BE2C (cell line): Measurements from ENCODE around the gene SCO2.

Source experiments
- DNase-seq: peaks from one replicate; pipeline ENCODE4 v3.0.0-alpha.2; 2020
- H3K27me3 ChIP-seq: fragments of 250-450 bp; sonication (Bioruptor Pico); 2 replicates; pipeline ENCODE4 v1.5.1; 2020; ENCODE audit warnings: mild to moderate bottlenecking
- H3K36me3 ChIP-seq: fragments of 250-450 bp; sonication (Bioruptor Pico); 2 replicates; pipeline ENCODE4 v1.5.1; 2020; ENCODE audit warnings: mild to moderate bottlenecking
- H3K4me1 ChIP-seq: fragments of 250-450 bp; sonication (Bioruptor Pico); 2 replicates; pipeline ENCODE4 v1.5.1; 2020
- H3K4me3 ChIP-seq: 2 replicates; pipeline ENCODE4 v1.5.1; 2011; ENCODE audit warnings: low read depth, low read length
- H3K9me3 ChIP-seq: fragments of 250-450 bp; sonication (Bioruptor Pico); 2 replicates; pipeline ENCODE4 v1.5.1; 2020
- TF ChIP-seq, protein P1 (sequence below): IDR thresholded peaks from 2 replicates; pipeline ENCODE4 v1.5.1; 2012; ENCODE audit warnings: mild to moderate bottlenecking, low read depth, low read length

SCO2 gene

DNA sequence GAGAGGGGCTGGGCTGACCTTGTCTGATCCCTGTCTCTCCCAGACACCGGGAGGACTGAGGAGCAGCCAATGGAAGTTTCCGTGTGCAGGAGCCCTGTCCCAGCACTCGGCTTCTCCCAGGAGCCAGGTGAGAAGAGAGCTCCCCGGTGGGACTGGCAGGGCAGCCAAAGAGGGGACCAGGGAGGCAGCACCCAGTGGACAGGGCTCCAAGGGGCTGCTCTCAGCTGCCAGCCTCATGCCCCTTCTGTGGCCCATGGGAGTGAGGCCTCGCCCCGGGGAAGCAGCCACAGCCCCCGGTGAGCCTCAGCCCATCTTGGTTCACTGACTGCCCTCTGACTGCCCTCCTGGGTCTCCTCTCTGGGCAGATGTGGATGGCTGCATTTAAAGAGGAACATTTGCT is 6.8 kb downstream of the SCO2 start:
- TF ChIP-seq, protein P1, sequence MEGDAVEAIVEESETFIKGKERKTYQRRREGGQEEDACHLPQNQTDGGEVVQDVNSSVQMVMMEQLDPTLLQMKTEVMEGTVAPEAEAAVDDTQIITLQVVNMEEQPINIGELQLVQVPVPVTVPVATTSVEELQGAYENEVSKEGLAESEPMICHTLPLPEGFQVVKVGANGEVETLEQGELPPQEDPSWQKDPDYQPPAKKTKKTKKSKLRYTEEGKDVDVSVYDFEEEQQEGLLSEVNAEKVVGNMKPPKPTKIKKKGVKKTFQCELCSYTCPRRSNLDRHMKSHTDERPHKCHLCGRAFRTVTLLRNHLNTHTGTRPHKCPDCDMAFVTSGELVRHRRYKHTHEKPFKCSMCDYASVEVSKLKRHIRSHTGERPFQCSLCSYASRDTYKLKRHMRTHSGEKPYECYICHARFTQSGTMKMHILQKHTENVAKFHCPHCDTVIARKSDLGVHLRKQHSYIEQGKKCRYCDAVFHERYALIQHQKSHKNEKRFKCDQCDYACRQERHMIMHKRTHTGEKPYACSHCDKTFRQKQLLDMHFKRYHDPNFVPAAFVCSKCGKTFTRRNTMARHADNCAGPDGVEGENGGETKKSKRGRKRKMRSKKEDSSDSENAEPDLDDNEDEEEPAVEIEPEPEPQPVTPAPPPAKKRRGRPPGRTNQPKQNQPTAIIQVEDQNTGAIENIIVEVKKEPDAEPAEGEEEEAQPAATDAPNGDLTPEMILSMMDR, result no peak
- H3K27me3 ChIP-seq, result no peaks in the 10 kb centered on the region
- DNase-seq, result no peak
- H3K4me1 ChIP-seq, result peaks cover 2% of the 10 kb centered on the region; the same call in 1 of the 2 replicates
- H3K9me3 ChIP-seq, result no peaks in the 10 kb centered on the region
- peaks cover 64% of the 10 kb centered on the region for H3K36me3 ChIP-seq
- H3K4me3 ChIP-seq, result no peak overlapping the region

DNA sequence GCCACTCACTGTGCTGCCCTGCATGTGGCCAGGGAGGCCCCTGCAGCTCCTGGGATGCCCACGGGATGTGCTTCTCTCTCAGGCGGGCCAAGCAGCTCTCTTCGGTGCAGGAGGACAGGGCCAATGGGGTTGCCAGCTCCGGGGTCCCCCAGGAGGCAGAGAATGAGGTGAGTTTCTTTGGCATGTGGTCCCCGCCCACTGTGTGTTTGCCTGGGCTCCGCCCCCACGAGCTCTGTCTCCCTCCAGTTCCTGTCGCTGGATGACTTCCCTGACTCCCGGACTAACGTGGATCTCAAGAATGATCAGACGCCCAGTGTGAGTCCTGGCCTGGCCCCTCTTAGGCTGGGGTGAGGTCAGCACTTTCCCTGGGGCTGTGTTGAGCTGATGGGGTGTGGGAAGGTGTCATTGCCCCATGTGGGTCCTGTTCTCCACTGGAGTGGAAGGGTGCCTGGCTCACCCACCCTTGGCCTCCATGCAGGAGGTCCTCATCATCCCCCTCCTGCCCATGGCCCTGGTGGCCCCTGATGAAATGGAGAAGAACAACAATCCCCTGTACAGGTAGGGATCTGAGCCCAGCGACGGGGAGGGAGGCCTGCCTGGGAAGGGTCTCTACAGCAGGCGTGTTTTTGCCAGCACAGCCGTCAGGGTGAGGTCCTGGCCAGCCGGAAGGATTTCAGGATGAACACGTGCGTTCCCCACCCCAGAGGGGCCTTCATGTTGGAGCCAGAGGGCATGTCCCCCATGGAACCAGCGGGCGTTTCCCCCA is 7.7 kb downstream of the SCO2 start:
- DNase-seq, result no peak

DNA sequence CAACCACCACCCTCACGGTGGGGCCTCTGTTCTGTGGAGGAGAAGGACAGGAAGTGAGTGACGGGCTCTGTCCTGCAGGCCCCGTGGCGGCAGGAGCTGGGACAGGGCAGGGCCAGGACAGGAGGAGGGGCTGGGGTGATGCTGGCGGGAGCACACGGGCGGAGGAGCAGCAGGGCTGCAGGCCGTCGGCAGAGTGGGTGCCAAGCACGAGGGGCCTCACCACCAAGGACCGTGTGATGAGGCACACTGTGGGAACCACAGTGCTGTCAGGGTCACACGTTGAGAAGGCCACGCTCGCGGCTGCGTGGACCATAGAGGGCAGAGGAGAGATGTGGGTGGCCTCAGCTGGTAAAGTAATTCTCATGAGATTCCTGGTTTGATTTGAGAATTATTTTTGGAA is 8.5 kb downstream of the SCO2 start:
- no peaks in the 10 kb centered on the region for H3K4me1 ChIP-seq
- H3K9me3 ChIP-seq, result no peaks in the 10 kb centered on the region
- no peak for DNase-seq
- no peak overlapping the region for H3K4me3 ChIP-seq
- TF ChIP-seq, protein P1, result no peak
- H3K36me3 ChIP-seq, result peaks cover 57% of the 10 kb centered on the region
- H3K27me3 ChIP-seq, result no peaks in the 10 kb centered on the region

More for the DNA sequence above, 7.7 kb downstream of the SCO2 start:
- TF ChIP-seq, protein P1, result no peak
- H3K36me3 ChIP-seq, result peaks cover 57% of the 10 kb centered on the region
- no peak overlapping the region for H3K4me3 ChIP-seq
- no peaks in the 10 kb centered on the region for H3K27me3 ChIP-seq
- no peaks in the 10 kb centered on the region for H3K4me1 ChIP-seq
- no peaks in the 10 kb centered on the region for H3K9me3 ChIP-seq

DNA sequence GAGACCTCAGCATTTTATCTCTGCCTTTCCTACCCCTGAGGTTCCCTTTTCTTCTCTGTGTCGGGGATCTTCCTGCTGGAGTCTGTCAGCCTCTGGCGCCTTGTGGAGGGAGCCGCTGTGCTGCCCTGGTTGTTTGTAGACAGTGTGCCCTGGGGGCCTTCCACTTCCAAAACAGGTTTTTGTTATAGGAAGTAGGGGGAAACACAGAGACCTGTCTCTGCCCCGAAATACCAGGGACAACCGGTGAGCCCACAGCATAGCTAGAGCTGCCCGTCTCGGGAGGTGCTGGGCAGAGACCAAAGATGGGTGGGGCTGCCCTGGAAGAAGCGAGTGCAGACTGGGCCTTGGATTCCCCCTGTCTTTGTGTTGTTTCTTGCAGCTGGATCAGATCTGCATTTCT is 9.3 kb downstream of the SCO2 start:
- Histone ChIP-seq H3K4me1 (no peaks in the 10 kb centered on the region), H3K4me3 (no peak overlapping the region), H3K27me3 (no peaks in the 10 kb centered on the region), H3K36me3 (peaks cover 54% of the 10 kb centered on the region), H3K9me3 (no peaks in the 10 kb centered on the region)
- no peak for DNase-seq
- TF ChIP-seq, protein P1, result no peak

DNA sequence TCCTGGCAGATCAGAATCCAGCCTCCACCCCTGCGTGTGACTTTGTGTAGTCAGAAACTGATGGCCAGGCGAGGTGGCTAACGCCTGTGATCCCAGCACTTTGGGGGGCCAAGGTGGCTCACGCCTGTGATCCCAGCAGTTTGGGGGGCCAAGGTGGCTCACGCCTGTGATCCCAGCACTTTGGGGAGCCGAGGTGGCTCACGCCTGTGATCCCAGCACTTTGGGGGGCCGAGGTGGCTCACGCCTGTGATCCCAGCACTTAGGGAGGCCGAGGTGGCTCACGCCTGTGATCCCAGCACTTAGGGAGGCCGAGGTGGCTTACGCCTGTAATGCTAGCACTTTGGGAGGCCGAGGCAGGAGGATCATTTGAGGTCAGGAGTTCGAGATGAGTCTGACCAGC is 12.2 kb downstream of the SCO2 start:
- Histone ChIP-seq H3K27me3 (no peaks in the 10 kb centered on the region), H3K4me1 (no peaks in the 10 kb centered on the region), H3K9me3 (no peaks in the 10 kb centered on the region), H3K4me3 (no peak overlapping the region), H3K36me3 (peaks cover 34% of the 10 kb centered on the region)
- TF ChIP-seq, protein P1, result no peak
- no peak for DNase-seq

DNA sequence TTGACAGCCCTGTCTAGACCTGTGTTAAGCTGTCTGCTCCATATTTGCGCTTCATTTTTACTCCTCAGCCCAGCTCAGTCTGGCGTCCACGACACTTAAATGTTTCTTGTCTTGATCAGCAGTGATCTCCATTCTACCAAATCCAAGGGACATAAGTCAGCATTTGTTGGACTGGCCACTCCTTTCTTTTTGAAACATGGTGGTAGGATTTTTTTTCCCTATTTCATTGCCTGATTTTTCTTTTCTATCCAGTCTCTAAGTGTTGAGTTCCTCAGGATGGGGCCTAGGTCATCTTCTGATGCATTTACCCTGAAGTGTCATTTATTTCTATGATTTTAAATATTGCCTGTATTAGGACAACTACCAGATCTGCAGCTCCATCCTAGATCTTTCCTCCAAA is 16.5 kb downstream of the SCO2 start:
- TF ChIP-seq, protein P1, result no peak
- peaks cover 36% of the 10 kb centered on the region for H3K36me3 ChIP-seq
- peak overlapping the region; percentile 94 for H3K4me3 ChIP-seq
- H3K9me3 ChIP-seq, result no peaks in the 10 kb centered on the region
- H3K27me3 ChIP-seq, result no peaks in the 10 kb centered on the region
- H3K4me1 ChIP-seq, result no peaks in the 10 kb centered on the region
- no peak for DNase-seq
